ENCODE measurements around the gene HDAC4.

HDAC4 gene

DNA sequence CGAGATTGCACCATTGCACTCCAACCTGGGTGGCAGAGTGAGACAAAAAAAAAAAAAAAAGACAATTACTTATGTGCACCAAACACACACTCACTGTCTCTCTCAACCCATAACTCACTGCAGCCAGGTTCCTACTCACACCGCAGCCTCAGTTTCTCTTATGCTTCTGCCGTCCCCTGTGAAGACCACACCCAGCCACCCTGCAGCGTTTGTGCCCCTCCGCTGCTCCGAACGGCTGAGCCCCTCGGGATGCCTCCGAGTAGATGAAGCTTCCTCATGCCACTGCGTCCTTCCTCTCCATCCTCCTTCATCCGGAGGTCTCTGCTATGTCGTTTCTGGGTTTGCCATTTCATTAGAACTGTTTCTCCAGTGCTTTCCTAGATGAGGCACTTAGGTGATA is 392.8 kb downstream of the HDAC4 start:
- no peak for DNase-seq (ENCODE audit: low spot score)

DNA sequence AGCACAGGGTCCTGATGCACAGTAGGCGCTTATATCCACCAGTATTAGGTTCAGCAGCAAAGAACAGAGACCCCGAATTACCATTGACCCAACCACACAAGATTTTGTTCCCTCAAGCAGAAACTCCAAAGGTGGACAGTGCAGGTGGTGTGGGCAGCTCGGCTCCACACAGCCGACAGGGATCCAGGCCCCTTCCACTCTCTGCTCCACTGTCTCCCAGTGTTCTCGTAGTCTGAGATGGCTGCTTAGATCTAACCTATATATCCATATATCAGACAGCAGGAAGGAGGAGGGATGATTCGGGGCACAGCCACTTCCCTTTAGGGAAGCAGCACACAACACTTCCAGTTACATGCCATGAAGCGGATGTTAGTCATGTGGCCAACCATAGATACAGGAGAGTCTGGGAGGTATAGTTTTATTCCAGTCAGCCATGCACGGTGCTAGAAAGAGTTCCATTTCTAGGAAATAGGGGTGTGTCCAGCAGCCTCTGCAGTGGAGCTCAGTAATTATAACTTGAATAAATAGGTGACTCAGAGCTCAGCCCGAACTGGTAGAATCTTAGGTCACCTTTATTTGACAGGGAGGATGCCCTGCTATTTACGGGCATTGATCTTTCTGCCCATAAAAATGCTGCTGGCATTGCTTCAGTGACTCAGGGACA is 394.1 kb downstream of the HDAC4 start:
- no peak for DNase-seq (ENCODE audit: low spot score)

DNA sequence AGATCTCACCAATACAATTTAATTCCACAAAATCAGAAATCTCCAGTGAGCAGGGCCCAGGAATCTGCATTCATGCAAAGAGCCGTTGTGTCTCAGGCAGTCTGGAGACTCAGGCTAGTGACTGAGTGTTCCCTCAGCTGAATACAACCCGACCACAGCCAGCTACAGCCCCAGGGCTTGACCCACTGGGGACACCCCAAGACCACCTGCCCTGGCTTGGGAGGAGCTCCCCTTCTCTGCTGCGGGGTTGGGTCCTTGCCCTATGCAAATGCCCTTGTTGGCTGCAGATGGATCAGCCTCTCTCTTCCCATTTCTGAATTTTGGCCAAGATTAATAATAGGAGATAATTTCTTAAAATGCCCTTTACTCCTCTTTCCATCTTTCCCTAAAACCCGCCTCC is 395.2 kb downstream of the HDAC4 start:
- DNase-seq (ENCODE audit: low spot score), result no peak

DNA sequence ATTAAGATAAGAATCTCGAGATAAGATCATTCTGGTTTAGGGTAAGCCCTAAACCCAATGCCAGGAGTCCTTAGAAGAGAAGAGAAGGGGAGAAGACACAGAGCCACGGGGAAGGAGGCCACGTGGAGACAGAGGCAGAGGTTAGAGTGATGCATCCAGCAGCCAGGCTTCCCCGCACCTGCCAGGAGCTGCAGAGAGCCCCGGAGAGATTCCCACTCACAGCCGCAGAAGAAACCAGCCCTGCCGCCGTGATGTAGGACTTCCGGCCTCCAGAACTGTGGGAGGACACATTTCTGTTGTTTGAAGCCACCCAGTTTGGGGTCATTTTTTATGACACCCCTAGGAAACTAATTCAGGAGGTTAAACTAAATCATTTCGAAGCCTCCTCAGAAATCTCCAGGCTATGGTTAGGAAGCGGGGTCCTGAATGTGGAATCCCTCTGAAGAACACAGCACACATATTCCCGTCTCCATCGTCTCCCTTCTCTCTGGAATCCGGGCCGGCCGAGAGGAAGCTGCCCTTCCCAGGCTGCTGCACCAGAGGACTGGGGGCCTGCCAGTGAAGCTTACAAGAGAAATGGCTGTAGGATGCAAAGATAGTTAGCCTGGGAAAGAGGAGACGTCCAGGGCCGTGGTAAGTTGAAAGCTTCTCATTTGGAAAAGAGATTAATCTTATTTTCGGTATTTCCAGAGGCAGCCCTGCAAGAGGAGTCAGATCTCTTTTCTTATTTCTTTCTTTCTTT is 396.4 kb downstream of the HDAC4 start:
- no peak for DNase-seq (ENCODE audit: low spot score)

DNA sequence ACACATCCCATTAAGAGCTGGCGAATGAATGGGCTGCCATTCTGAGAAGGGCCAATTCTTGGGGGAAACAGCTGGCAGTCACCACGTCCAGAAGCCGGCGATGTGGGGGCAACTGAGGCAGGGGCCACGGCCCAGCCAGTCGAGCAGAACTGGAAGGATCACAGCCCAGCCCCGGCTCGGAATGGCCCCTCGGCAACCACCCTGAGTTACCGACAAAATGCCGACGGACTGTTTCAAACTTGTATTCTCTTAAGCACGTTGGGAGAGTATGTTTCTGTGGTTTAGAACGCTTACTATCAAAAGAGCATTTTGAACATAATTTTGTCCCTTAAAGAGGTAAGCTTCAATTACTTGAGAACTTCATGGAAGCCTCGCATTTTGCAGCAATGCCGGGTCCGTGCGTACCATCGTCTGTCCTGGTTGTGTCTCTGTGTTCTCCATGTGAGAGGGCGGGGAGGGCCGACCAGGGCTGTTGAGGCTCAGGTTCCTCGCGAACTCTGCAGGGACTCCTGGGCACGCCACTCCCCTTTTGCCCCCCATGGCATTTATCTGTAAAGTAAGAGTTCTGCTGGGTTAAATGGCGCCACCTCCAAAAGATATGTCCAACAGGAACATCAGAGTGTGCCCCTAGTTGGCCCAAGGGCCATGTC is 397.1 kb downstream of the HDAC4 start:
- DNase-seq (ENCODE audit: low spot score), result no peak

DNA sequence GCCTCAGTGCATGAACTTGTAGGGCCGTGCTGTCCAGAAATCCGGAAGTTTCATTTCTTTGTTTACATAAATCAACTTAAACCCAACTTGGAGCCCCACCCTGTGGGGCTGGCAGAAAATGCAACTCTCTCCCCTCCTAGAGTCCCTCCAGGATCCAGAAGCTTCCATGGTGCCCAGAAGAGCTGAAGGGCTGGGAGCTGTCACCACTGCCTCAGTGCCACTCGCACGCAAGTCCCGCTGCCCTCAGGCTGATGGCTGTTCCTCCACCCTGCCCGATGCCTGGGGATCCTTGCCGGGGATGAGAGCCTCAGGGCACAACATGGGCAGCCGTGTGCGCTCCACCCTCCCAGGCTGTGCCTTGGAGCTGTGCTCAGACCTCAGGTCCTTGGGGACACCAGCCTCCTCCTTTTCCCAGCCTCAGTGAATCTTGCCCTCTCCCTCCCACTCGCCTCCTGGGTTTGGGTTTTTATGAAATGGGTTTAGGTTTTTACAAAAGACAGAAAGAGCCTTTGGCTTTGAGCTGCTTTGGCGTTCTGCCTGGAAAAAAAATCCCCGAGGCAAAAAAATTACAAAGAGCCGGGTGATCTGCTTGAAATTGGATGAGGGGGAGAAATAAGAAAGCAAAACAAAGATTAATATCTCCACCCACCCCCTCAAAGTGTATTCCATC is 397.7 kb downstream of the HDAC4 start:
- DNase-seq (ENCODE audit: low spot score), result no peak

DNA sequence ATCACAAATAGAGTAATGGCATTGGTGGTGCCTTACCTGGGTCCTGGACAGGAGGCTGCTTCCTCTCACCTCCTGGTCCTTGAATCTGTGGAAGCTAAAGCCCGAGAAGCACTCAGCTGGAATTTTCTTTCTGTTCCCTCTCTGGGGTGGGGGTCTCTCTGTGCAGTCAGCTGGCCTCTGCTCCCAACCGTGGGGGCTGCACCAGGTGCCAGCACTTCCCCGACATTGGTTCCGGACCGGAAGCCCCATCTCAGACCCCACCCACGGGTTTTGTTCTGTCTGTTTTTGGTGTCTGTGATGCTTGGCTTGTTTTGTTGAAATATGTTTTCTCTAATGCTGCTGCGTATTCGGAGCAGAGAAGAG is 398.2 kb downstream of the HDAC4 start:
- no peak for DNase-seq (ENCODE audit: low spot score)

DNA sequence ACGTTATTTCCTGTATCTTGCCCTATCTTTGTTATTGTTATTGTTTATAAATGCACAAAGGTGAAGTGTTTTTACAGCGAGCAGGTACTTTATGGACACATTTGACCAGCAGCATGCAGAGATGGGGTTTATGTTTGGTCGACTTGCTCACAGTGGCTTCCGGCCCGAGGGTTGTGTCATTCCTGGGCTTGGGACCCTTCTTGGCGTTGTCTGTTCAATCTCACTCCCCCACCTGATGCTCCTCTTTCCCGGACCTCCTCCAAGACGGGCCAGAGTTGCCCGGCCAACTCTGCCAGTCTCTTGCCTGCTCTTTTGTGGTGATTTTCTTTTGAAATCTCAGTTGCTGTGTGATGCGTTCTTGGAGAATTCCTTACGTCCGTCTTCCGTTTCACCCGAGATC is 399.0 kb downstream of the HDAC4 start:
- no peak for DNase-seq (ENCODE audit: low spot score)

DNA sequence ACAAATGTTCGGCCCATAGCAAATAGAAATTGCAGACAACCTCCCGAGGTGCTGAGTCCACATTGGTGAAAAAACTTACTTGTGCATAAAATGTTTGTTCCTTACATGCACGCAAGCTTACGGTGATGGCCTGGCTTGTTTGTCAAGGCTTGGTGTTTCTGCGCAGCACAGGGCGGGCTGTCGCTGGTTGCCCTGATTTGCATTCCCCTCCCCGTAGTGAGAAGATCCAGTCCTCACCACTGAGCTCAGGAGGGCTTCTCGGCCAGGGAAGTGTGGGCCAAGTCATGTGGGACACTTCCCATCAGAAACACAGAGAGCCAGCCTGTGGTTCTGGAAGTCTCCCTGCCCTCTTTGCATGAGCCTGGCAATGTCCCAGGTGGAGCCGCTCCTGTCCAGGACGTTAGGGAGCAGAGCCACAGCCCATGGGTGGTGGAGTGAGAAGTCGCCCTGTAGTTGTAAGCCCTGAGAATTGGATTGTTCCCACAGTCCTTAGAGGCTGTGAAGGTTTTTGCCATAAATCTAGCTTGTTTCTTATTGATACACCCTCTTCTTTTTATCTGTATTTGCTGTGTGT is 400.2 kb downstream of the HDAC4 start:
- no peak for DNase-seq (ENCODE audit: low spot score)

DNA sequence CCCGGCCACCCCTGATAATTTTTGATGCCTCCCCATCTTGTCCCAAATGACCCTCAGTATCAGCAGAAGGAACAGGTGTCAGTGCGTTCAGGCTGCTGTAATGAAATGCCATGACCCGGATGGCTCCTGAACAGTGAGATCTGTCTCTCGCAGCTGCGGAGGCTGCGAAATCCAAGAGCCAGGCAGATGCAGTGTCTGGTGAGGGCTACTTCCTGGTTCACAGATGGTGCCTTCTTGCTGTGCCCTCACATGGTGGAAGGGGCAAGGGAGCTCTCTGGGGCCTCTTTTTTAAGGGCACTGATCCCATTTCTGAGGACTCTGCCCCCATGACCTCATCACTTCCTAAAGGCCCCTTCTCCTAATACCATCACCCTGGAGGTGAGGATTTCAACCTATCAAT is 400.7 kb downstream of the HDAC4 start:
- DNase-seq (ENCODE audit: low spot score), result no peak

DNA sequence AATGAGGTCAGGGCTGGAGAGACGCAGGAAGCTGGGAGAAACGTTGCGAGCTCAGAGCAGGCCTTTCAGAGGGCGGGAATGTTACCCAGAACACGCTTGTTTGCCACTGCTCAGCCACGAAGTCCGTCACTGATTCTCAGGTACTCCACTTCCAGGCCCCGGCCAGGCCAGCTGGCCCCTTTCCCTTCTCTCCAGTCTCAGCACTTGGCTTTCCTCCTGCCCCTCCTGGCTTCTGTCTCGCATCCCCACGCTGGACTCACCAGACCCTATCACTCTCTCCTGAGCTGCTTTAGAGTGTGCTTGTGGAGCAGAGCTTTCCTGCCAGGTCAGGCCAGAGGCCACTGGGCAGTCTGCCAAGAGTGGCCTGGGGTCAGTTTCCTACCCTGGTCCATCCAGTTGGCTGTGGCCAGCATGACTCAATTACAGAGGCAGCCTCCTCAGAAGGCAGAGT is 401.5 kb downstream of the HDAC4 start:
- DNase-seq (ENCODE audit: low spot score), result no peak

DNA sequence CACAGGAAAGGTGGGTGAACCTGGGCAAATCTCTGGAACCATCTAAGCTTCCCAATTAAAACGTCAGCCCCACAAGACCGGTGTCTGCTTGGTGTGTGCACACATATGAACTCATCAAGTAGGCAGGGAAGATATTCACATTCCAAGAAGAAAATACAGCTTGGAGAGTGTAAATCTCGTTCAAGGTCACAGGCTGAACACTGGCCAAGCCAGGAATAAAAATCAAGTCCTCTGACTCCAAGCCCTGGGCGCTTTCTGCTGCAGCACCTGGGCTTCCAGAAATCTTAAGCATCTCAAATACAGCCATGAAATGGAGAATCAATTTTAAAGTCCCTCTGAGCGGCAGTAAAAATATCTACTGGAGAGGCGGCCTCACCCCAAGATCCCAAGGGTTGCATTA is 402.0 kb downstream of the HDAC4 start:
- no peak for DNase-seq (ENCODE audit: low spot score)

All from activated CD4-positive, alpha-beta T cell treated with anti-CD3 and anti-CD28 coated beads, Interleukin-2, Interleukin-4, amounts not matched to agents 100 ng/mL and 50 ng/mL, durations not matched to agents 16 hours and 8 hours (primary cell).